HG03354 (cell line): ENCODE measurements around the gene BAIAP2.
"Not testable (repeated sequence)": the region's sequence is repeated elsewhere in the genome, so short reads cannot be mapped to it uniquely, and the experiment has no call there.

Experiments used
- ATAC-seq: cut with Tn5 transposase; IDR thresholded peaks from one replicate; pipeline ENCODE4 v1.9.1; 2021; ENCODE audit warnings: mild to moderate bottlenecking; ENCODE audit not compliant: unreplicated experiment, poor library complexity, severe bottlenecking

Gene BAIAP2

GRCh38 chr17:81000334-81000630 lies 34.7 kb upstream of the BAIAP2 start:
- ATAC-seq = no peak

GRCh38 chr17:81000631-81001357 lies 34.2 kb upstream of the BAIAP2 start:
- ATAC-seq = no peak

- no peak for ATAC-seq
These were observed 33.0 kb upstream of the BAIAP2 start for GRCh38 chr17:81002013-81002384.

- ATAC-seq = no peak
These were observed 32.3 kb upstream of the BAIAP2 start for GRCh38 chr17:81002409-81003361.

- ATAC-seq = no peak
These were observed 31.1 kb upstream of the BAIAP2 start for GRCh38 chr17:81003711-81004475.

GRCh38 chr17:81006891-81007290 lies 28.1 kb upstream of the BAIAP2 start:
- ATAC-seq = no peak

GRCh38 chr17:81008140-81008539 lies 26.8 kb upstream of the BAIAP2 start:
- no peak for ATAC-seq

GRCh38 chr17:81009136-81009535 lies 25.8 kb upstream of the BAIAP2 start:
- ATAC-seq = no peak

GRCh38 chr17:81010935-81011334 lies 24.0 kb upstream of the BAIAP2 start:
- ATAC-seq = no peak

GRCh38 chr17:81011951-81012350 lies 23.0 kb upstream of the BAIAP2 start:
- ATAC-seq = no peak

- ATAC-seq = no peak
These were observed 22.1 kb upstream of the BAIAP2 start for GRCh38 chr17:81012574-81013447.

GRCh38 chr17:81013642-81014041 lies 21.3 kb upstream of the BAIAP2 start:
- no peak for ATAC-seq

GRCh38 chr17:81015136-81015535 lies 19.8 kb upstream of the BAIAP2 start:
- ATAC-seq = no peak

- no peak for ATAC-seq
These were observed 18.4 kb upstream of the BAIAP2 start for GRCh38 chr17:81016575-81016974.

GRCh38 chr17:81017330-81017729 lies 17.6 kb upstream of the BAIAP2 start:
- ATAC-seq = not testable (repeated sequence)

GRCh38 chr17:81018044-81018802 lies 16.7 kb upstream of the BAIAP2 start:
- no peak for ATAC-seq

GRCh38 chr17:81019563-81020442 lies 15.1 kb upstream of the BAIAP2 start:
- ATAC-seq = no peak

GRCh38 chr17:81020443-81020766 lies 14.5 kb upstream of the BAIAP2 start:
- ATAC-seq = no peak
